Mesenchymal stem cell (in vitro differentiated cells and primary cell): Measurements from ENCODE around the gene KIFBP.

ENCODE experiments used
- DNase-seq: peaks from one replicate; pipeline ENCODE4 v3.0.0-alpha.2; 2013
- H2AFZ ChIP-seq: one replicate; pipeline ENCODE4 v1.6.1; 2013; ENCODE audit warnings: low read depth, mild to moderate bottlenecking, control low read depth, inconsistent platforms, low read length, moderate library complexity
- H2AK5ac ChIP-seq: 2 replicates; pipeline ENCODE4 v1.6.1; 2013; ENCODE audit warnings: low read length, moderate library complexity, mild to moderate bottlenecking, inconsistent platforms; ENCODE audit not compliant: severe bottlenecking
- H2BK120ac ChIP-seq: one replicate; pipeline ENCODE4 v1.6.1; 2013; ENCODE audit warnings: low read depth, mild to moderate bottlenecking, inconsistent platforms, low read length, moderate library complexity
- H2BK12ac ChIP-seq, 2 experiments: one replicate each; pipeline ENCODE4 v1.6.1; 2013; ENCODE audit warnings: inconsistent platforms in 2 of 2, low read length in 2 of 2, mild to moderate bottlenecking in 2 of 2, moderate library complexity in 2 of 2, control low read depth in 1 of 2
- H2BK15ac ChIP-seq: one replicate; pipeline ENCODE4 v1.6.1; 2013; ENCODE audit warnings: mild to moderate bottlenecking, low read depth, inconsistent platforms; ENCODE audit not compliant: poor library complexity, severe bottlenecking
- H2BK5ac ChIP-seq: 2 replicates; pipeline ENCODE4 v1.6.1; 2013; ENCODE audit warnings: low read depth, mild to moderate bottlenecking, low read length, control low read depth, inconsistent platforms; ENCODE audit not compliant: poor library complexity, severe bottlenecking
- H3K14ac ChIP-seq, 2 experiments: one replicate each; pipeline ENCODE4 v1.6.1; 2013; ENCODE audit warnings: inconsistent platforms in 2 of 2, low read length in 2 of 2, control low read depth in 1 of 2, mild to moderate bottlenecking in 1 of 2, moderate library complexity in 1 of 2
- H3K18ac ChIP-seq, 2 experiments: one replicate each; pipeline ENCODE4 v1.6.1; 2013; ENCODE audit warnings: inconsistent platforms in 2 of 2, low read length in 2 of 2, control low read depth in 1 of 2, low read depth in 1 of 2, mild to moderate bottlenecking in 1 of 2
- H3K23ac ChIP-seq, 2 experiments: one replicate each; pipeline ENCODE4 v1.6.1; 2013; ENCODE audit warnings: inconsistent platforms in 2 of 2, low read length in 2 of 2, mild to moderate bottlenecking in 2 of 2, moderate library complexity in 2 of 2, control low read depth in 1 of 2
- H3K27ac ChIP-seq: 2 replicates; pipeline ENCODE4 v1.5.1; 2013; ENCODE audit warnings: mild to moderate bottlenecking, moderate library complexity, low read length, control low read depth, inconsistent platforms; ENCODE audit not compliant: poor library complexity, severe bottlenecking
- H3K27me3 ChIP-seq, 2 experiments: 2 replicates each; pipeline versions ENCODE4 v1.6.1 to v1.7.0; 2013; ENCODE audit warnings: low read length in 2 of 2, mild to moderate bottlenecking in 2 of 2, moderate library complexity in 2 of 2, control low read depth in 1 of 2, inconsistent platforms in 1 of 2; ENCODE audit not compliant: control insufficient read depth in 1 of 2, insufficient read depth in 1 of 2
- H3K36me3 ChIP-seq, 2 experiments: 2 replicates each; pipeline versions ENCODE4 v1.6.1 to v1.7.0; 2013; ENCODE audit warnings: low read length in 2 of 2, control low read depth in 1 of 2, inconsistent platforms in 1 of 2, low read depth in 1 of 2, mild to moderate bottlenecking in 1 of 2; ENCODE audit not compliant: insufficient read depth in 2 of 2, control insufficient read depth in 1 of 2
- H3K4ac ChIP-seq, 2 experiments: one replicate each; pipeline ENCODE4 v1.6.1; 2013; ENCODE audit warnings: inconsistent platforms in 2 of 2, low read length in 2 of 2, mild to moderate bottlenecking in 2 of 2, moderate library complexity in 2 of 2, control low read depth in 1 of 2, low read depth in 1 of 2
- H3K4me1 ChIP-seq: 2 replicates; pipeline ENCODE4 v1.6.1; 2013; ENCODE audit warnings: low read depth, low read length, control low read depth; ENCODE audit not compliant: control insufficient read depth, insufficient read depth
- H3K4me2 ChIP-seq: 2 replicates; pipeline ENCODE4 v1.6.1; 2013; ENCODE audit warnings: low read length, mild to moderate bottlenecking, inconsistent platforms; ENCODE audit not compliant: poor library complexity, severe bottlenecking
- H3K4me3 ChIP-seq, 2 experiments: 2 replicates each; pipeline versions ENCODE4 v1.5.1 to v1.7.0; 2013; ENCODE audit warnings: low read length in 2 of 2, mild to moderate bottlenecking in 2 of 2, control low read depth in 1 of 2, low read depth in 1 of 2; ENCODE audit not compliant: insufficient read depth in 1 of 2
- H3K79me1 ChIP-seq: replicated peaks from 2 replicates; pipeline ENCODE4 v1.6.1; 2013; ENCODE audit warnings: mild to moderate bottlenecking, control low read depth, low read length, inconsistent platforms; ENCODE audit not compliant: poor library complexity, severe bottlenecking
- H3K9ac ChIP-seq: 2 replicates; pipeline ENCODE4 v1.7.0; 2013; ENCODE audit warnings: mild to moderate bottlenecking, low read length, moderate library complexity
- H3K9me3 ChIP-seq: 2 replicates; pipeline ENCODE4 v1.7.0; 2013; ENCODE audit warnings: mild to moderate bottlenecking, low read length; ENCODE audit not compliant: control insufficient read depth
- H4K8ac ChIP-seq: one replicate; pipeline ENCODE4 v1.6.1; 2013; ENCODE audit warnings: inconsistent platforms, mild to moderate bottlenecking, low read length, moderate library complexity
- H4K91ac ChIP-seq: one replicate; pipeline ENCODE4 v1.6.1; 2013; ENCODE audit warnings: mild to moderate bottlenecking, low read length, inconsistent platforms
- WGBS: methylation state at CpG from one replicate; pipeline ENCODE4 v1.1.7; 2013; ENCODE audit warnings: mixed read lengths; 5-methylcytosine and 5-hydroxymethylcytosine counted together

The KIFBP gene

DNA sequence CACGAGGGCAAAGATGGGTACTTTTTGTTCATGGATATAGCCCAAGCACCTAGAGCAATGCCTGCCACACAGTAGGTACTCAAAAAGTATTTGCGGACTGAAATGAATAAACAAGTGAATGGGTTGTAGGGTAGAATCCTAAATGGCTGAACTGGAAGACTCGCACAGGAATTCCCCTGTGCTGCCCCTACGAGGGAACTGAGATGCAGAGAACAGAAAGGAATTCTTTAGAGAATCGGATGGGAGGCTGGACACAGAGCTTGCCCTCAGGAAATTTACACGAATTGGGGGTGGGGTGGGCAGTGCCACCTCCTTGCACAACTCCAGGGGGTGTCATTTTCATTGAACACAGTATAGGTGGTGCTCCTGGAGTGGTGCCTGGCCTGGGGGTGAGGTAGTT lies 64.1 kb downstream of the KIFBP start:
- Histone ChIP-seq H3K27ac (no peak overlapping the region), H4K8ac (no peak overlapping the region), H2BK120ac (no peak overlapping the region), H3K4me1 (peaks cover 15% of the 10 kb centered on the region), H3K9me3 (no peaks in the 10 kb centered on the region), H3K4ac (no peak overlapping the region), H2AK5ac (no peak overlapping the region), H2BK15ac (no peak overlapping the region), H3K9ac (no peak overlapping the region), H3K27me3 (no peaks in the 10 kb centered on the region), H3K18ac (no peak overlapping the region), H4K91ac (no peak overlapping the region), H3K4me3 (no peak overlapping the region), H3K14ac (no peak overlapping the region), H3K79me1 (no peaks in the 10 kb centered on the region), H2AFZ (no peak overlapping the region), H3K36me3 (no peaks in the 10 kb centered on the region), H2BK5ac (no peak overlapping the region), H2BK12ac (no peak overlapping the region), H3K4me2 (no peak overlapping the region), H3K23ac (no peak overlapping the region)
- 85% methylated on average over 6 of the region's 6 CpGs for WGBS
- DNase-seq = no peak

GRCh38 chr10:69055241-69055640 lies 66.6 kb downstream of the KIFBP start:
- no peak overlapping the region for H3K9ac ChIP-seq
- no peaks in the 10 kb centered on the region for H3K9me3 ChIP-seq
- no peak overlapping the region for H3K4me2 ChIP-seq
- H2BK15ac ChIP-seq = no peak overlapping the region
- H2BK5ac ChIP-seq = no peak overlapping the region
- H3K14ac ChIP-seq = no peak overlapping the region
- WGBS = 80% methylated on average over 1 of the region's 2 CpGs
- no peaks in the 10 kb centered on the region for H3K79me1 ChIP-seq
- H3K4me3 ChIP-seq = no peak overlapping the region
- H2BK120ac ChIP-seq = no peak overlapping the region
- H3K27me3 ChIP-seq = no peaks in the 10 kb centered on the region
- no peaks in the 10 kb centered on the region for H3K36me3 ChIP-seq
- no peak overlapping the region for H4K8ac ChIP-seq
- H4K91ac ChIP-seq = no peak overlapping the region
- no peak overlapping the region for H3K4ac ChIP-seq
- no peak overlapping the region for H3K18ac ChIP-seq
- H2AK5ac ChIP-seq = no peak overlapping the region
- H3K23ac ChIP-seq = no peak overlapping the region
- H3K27ac ChIP-seq = no peak overlapping the region
- H2AFZ ChIP-seq = no peak overlapping the region
- peaks cover 17% of the 10 kb centered on the region for H3K4me1 ChIP-seq
- H2BK12ac ChIP-seq = no peak overlapping the region
- DNase-seq = no peak

- Histone ChIP-seq H2BK120ac (no peak overlapping the region), H3K4me1 (peaks cover 17% of the 10 kb centered on the region), H2BK12ac (peak overlapping the region in 1 of 2 experiments; percentile 25), H3K27ac (no peak overlapping the region), H3K23ac (no peak overlapping the region), H3K18ac (no peak overlapping the region), H3K36me3 (no peaks in the 10 kb centered on the region), H3K9me3 (no peaks in the 10 kb centered on the region), H4K8ac (peak overlapping the region; percentile 47), H3K79me1 (no peaks in the 10 kb centered on the region), H2AFZ (no peak overlapping the region), H3K4me2 (no peak overlapping the region), H3K9ac (no peak overlapping the region), H2AK5ac (peak overlapping the region; percentile 30), H2BK15ac (peak overlapping the region; percentile 84), H3K4me3 (no peak overlapping the region), H3K4ac (no peak overlapping the region), H3K27me3 (no peaks in the 10 kb centered on the region), H4K91ac (no peak overlapping the region), H2BK5ac (no peak overlapping the region), H3K14ac (no peak overlapping the region)
- no peak for DNase-seq
- 57% methylated on average over 7 of the region's 7 CpGs for WGBS
Observed at GRCh38 chr10:69056129-69056528, 67.5 kb downstream of the KIFBP start.

GRCh38 chr10:69056536-69057260 lies 68.1 kb downstream of the KIFBP start:
- H2BK15ac ChIP-seq = peak overlapping the region; percentile 84
- no peak overlapping the region for H3K23ac ChIP-seq
- H4K91ac ChIP-seq = peak overlapping the region; percentile 5
- no peaks in the 10 kb centered on the region for H3K36me3 ChIP-seq
- no peak overlapping the region for H2BK5ac ChIP-seq
- no peak overlapping the region for H3K14ac ChIP-seq
- peaks cover 18% of the 10 kb centered on the region for H3K4me1 ChIP-seq
- no peak overlapping the region for H4K8ac ChIP-seq
- H3K4me2 ChIP-seq = no peak overlapping the region
- no peaks in the 10 kb centered on the region for H3K79me1 ChIP-seq
- H2BK120ac ChIP-seq = peak overlapping the region; percentile 45
- no peak for DNase-seq
- H2AK5ac ChIP-seq = peak overlapping the region; percentile 85
- no peak overlapping the region for H3K4me3 ChIP-seq
- WGBS = 87% methylated on average over 14 of the region's 14 CpGs
- H3K27ac ChIP-seq = no peak overlapping the region
- no peak overlapping the region for H3K4ac ChIP-seq
- no peaks in the 10 kb centered on the region for H3K27me3 ChIP-seq
- H3K18ac ChIP-seq = no peak overlapping the region
- H2BK12ac ChIP-seq = peak overlapping the region in 1 of 2 experiments; percentile 25
- H3K9me3 ChIP-seq = no peaks in the 10 kb centered on the region
- no peak overlapping the region for H3K9ac ChIP-seq
- no peak overlapping the region for H2AFZ ChIP-seq
